ENCODE results near the gene TMEM176A. TPM values are rescaled to one million over a fixed set of nuclear protein-coding genes. Genes with fewer than 3 reads are reported as not detected.

Gene TMEM176A
- total RNA-seq, 2 donors from 2014 or later = 56.3 to 102 TPM

GRCh38 chr7:150791304-150791703, 9.3 kb upstream of the TMEM176A start:
- TF ChIP-seq, protein P1, sequence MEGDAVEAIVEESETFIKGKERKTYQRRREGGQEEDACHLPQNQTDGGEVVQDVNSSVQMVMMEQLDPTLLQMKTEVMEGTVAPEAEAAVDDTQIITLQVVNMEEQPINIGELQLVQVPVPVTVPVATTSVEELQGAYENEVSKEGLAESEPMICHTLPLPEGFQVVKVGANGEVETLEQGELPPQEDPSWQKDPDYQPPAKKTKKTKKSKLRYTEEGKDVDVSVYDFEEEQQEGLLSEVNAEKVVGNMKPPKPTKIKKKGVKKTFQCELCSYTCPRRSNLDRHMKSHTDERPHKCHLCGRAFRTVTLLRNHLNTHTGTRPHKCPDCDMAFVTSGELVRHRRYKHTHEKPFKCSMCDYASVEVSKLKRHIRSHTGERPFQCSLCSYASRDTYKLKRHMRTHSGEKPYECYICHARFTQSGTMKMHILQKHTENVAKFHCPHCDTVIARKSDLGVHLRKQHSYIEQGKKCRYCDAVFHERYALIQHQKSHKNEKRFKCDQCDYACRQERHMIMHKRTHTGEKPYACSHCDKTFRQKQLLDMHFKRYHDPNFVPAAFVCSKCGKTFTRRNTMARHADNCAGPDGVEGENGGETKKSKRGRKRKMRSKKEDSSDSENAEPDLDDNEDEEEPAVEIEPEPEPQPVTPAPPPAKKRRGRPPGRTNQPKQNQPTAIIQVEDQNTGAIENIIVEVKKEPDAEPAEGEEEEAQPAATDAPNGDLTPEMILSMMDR (IDR thresholded peaks at IDR 0.05) = no peak
- no peak overlapping the region for H3K4me3 ChIP-seq
- no peak for DNase-seq (ENCODE audit: low spot score)
- peaks cover 21% of the 10 kb centered on the region for H3K36me3 ChIP-seq
- H3K9me3 ChIP-seq = no peaks in the 10 kb centered on the region
- H3K4me1 ChIP-seq = peaks cover 0 to 52% of the 10 kb centered on the region in 2 donors
- peak overlapping the region in 1 of 2 donors; percentile 63 for H3K27ac ChIP-seq
- H3K27me3 ChIP-seq = no peaks in the 10 kb centered on the region

DNA sequence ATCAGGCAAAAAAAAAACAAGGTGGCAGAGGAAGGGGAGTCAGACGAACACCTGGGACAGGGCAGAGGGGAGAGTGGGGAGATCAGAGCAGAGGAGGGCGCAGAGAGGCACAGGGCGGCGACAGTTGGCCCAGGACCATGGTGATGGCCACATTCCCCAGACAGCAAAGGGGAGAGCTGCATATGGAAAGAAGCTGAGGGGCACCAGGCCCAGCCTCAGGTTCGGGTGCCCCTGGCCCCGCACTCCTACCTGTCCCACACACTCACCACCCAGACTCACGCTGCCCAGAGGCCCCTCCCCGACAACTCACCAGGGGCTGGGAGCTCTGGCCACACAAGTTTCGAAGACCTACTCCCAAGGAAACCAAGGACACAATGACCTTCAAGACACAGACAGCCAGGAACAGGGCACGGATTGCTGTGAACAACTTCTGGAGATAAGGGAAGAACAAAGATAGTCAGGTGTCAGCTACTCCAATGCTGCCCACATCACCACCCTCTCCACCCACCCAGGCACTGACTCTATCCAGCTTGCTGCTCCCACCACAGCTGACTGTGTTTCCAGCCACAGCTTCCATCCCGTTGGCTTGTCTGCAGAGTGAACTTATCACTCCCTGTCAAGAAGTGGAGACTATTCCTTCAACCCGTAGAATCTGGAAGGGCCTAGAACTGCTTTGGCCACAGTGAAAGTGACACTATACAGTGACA, 8.7 kb upstream of the TMEM176A start:
- Histone ChIP-seq H3K4me3 (no peak overlapping the region), H3K27me3 (no peaks in the 10 kb centered on the region), H3K36me3 (peaks cover 21% of the 10 kb centered on the region), H3K27ac (peak overlapping the region; percentile 38 to 63), H3K9me3 (no peaks in the 10 kb centered on the region), H3K4me1 (peaks cover 0 to 53% of the 10 kb centered on the region in 2 donors)
- TF ChIP-seq, protein P1 (IDR thresholded peaks at IDR 0.05) = no peak
- peak; percentile 53 for DNase-seq (ENCODE audit: low spot score)

GRCh38 chr7:150793569-150794238, 6.9 kb upstream of the TMEM176A start:
- Histone ChIP-seq H3K27ac (peak overlapping the region in 1 of 2 donors; percentile 0), H3K4me3 (no peak overlapping the region), H3K9me3 (no peaks in the 10 kb centered on the region), H3K36me3 (peaks cover 21% of the 10 kb centered on the region), H3K4me1 (peaks cover 0 to 36% of the 10 kb centered on the region in 2 donors), H3K27me3 (no peaks in the 10 kb centered on the region)
- no peak for DNase-seq (ENCODE audit: low spot score)
- TF ChIP-seq, protein P1 (IDR thresholded peaks at IDR 0.05) = no peak

- DNase-seq (ENCODE audit: low spot score) = no peak
- Histone ChIP-seq H3K4me1 (peaks cover 0 to 35% of the 10 kb centered on the region in 2 donors), H3K27ac (no peak overlapping the region), H3K36me3 (peaks cover 10% of the 10 kb centered on the region), H3K4me3 (no peak overlapping the region), H3K27me3 (no peaks in the 10 kb centered on the region), H3K9me3 (no peaks in the 10 kb centered on the region)
- TF ChIP-seq, protein P1 (IDR thresholded peaks at IDR 0.05) = no peak
Measured at GRCh38 chr7:150797661-150798060, 2.9 kb upstream of the TMEM176A start.

- Histone ChIP-seq H3K36me3 (peaks cover 9% of the 10 kb centered on the region), H3K27me3 (no peaks in the 10 kb centered on the region), H3K4me1 (peaks cover 0 to 30% of the 10 kb centered on the region in 2 donors), H3K9me3 (no peaks in the 10 kb centered on the region), H3K4me3 (peak overlapping the region; percentile 69 to 74), H3K27ac (peak overlapping the region; percentile 79)
- DNase-seq (ENCODE audit: low spot score) = no peak
- TF ChIP-seq, protein P1 (IDR thresholded peaks at IDR 0.05) = no peak
Measured at GRCh38 chr7:150799156-150799555, 1.4 kb upstream of the TMEM176A start.

All from right atrium auricular region (tissue), 2 donors.